SK-N-MC (cell line): ENCODE measurements around the gene RARRES2.

Experiments used
- EZH2 ChIP-seq: fragments of 200-600 bp; sonication (generic); IDR thresholded peaks from one replicate; pipeline ENCODE4 v1.6.1; 2017; ENCODE audit warnings: antibody characterized with exemption
- POLR2AphosphoS5 ChIP-seq: IDR thresholded peaks from 2 replicates; pipeline ENCODE4 v1.6.1; 2012; ENCODE audit warnings: mild to moderate bottlenecking, low read depth, low read length, borderline replicate concordance

- TF ChIP-seq POLR2AphosphoS5: no peak
- TF ChIP-seq EZH2: no peak
Observed at GRCh38 chr7:150374026-150374425, 32.6 kb upstream of the RARRES2 start.
